ENCODE measurements around the gene KCNQ5.
"Not testable (repeated sequence)": the region's sequence is repeated elsewhere in the genome, so short reads cannot be mapped to it uniquely, and the experiment has no call there.

The KCNQ5 gene

DNA sequence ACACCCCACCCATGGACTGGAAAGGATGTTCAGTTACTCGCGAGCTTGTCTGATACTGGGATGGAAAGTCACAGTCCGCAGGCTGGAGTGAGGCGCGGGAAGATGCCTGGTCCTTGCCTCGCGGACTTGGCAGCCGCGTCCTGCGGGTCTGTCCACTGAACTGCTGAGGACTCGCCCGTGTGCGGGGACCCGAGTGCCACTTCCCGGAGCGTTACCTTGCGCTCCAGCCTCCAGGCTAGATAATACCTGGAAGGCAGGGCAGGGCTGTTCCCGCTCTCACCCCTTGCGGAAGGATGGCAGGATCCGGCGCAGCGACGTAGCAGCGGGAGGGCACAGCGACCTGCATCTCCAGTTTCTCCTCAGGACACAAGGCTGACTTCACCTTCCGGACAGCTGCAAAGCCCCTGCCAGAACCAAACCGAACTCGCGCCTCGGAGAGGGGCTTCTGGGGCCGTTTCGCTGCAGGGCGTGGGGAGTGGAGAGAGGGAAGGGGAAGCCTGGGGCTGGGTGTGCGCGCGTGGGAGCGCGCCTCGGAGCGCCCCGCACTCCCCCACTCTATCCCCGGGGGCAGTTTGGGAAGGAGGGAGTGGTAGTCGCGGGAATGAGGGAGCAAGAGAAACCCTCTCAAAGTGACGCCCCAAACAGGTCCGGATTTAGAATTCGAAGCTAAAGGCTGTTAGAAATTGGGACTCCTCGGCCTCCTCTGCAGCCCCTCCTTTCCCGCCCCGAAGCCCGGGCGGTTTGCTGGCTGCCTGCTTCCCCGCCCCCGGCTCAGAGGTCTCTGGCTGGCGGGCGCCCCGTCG, at the start of gene KCNQ5:
Gene KCNQ5, plus strand, starts transcription at position 774 of the 803 bp plus-strand sequence.
- ATAC-seq (no peak), DNase-seq (peak; percentile 54)

DNA sequence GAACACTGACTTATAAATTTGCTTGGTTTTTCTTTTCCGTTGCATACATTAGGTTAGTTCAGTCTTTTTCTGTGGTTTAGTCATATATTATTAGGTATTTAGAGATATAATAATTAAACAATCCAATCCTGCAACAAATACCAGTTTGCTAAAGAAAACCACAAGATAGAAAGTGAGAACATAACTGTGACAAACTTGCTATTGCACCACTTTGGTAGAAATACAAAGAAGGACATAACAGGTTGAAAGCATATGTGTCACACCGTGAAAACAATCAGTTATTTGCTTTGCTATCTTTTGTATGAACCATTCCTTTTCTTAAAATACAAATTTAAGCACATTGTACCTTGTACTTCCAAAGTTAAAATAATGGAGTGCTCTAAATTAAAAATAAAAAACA, 42.0 kb upstream of the KCNQ5 start:
- ATAC-seq: no peak
- DNase-seq: no peak

DNA sequence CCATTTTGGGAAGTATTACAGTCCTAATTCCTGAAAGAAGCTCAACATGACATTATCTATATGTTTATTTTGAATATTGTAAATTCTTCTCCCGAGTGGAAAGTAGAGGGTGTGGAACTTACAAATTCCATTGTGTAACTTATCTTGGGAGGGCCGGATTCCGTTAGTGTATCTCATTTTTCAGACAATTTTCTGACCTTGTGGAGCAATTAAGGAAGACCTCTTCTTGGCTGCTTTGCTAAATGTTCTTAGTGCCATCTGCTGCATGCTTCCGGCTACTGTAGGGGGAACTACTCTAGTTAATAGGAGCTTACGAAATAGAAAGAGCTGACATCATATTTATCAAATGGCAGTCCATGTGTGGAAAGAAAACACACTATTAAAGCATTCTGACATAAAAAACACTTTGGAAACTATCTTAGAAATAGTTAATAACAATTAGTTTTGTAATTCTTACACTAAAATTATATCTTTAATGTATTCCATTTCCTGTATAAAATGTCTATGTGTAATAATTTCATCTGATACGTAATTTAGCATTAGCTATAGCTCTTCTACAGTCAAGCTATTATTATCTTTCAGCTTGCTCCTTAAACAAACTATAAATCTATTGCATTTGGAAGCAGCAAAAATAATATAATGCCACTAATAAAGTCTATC, 41.5 kb upstream of the KCNQ5 start:
- no peak for DNase-seq
- ATAC-seq: no peak

DNA sequence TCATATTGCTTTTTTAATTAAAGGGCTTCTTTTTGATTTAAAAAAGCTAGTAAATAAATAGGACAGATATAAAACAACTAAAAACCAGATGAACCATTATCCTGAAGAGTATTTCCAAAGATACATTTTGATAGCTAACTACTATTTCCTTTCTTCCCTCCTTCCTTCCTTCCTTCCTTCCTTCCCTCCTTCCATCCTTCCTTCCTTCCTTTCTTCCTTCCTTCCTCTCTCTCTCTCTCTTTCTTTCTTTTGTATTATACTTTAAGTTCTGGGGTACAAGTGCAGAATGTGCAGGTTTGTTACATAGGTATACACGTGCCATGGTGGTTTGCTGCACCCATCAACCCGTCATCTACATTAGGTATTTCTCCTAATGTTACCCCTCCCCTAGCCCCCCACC, 40.9 kb upstream of the KCNQ5 start:
- not testable (repeated sequence) for ATAC-seq, DNase-seq

DNA sequence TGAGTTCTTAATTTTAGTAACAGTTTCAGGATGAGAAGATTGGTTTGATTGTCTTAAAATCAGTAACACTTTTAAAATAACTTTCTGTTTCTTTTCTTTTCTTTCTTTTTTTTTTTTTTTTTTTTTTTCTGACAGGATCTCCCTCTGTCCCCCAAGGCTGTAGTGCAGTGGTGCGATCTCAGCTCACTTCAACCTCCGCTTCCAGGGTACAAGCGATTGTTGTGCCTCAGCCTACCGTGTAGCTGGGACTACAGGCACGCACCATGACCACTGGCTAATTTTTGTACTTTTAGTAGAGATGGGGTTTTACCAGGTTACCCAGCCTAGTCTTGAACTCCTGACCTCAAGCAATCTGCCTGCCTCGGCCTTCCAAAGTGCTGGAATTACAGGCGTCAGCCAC, 33.7 kb upstream of the KCNQ5 start:
- DNase-seq (no peak), ATAC-seq (no peak)

DNA sequence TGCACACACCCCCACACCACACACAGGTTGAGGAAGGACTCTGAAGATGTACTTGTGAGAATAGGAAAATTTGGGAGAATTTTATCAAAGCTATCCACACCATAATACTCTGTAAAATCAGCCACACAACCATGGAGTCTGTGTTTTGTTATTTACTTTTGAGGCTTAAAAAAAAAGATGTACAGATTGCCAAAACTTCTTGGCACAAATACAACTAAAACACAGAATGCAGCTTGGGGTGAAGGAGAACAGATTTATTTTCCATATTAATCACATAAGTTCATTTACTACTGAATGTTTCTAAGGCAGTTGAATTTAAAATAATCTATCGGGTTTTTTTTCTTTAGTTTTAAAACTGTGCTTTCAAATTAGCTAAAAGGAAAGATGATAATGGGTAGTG, 32.8 kb upstream of the KCNQ5 start:
- ATAC-seq (no peak), DNase-seq (no peak)

DNA sequence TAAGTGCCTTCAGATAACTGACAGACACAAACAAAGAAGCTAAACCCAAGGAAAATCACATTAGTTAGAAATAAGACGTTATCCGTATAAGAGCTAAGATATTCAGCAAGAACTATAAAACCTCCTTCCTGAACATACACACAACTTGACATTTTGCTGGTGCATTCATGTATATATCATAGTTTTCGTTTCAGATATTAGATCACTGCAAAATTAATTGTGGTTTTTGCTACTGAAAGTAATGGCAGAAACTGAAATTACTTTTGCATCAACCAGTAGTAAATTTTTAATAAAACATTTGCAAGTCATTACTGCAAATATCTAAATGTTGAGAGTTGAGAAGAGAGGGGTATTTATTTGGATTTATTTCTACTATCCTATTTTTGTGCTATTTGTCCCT, 26.1 kb upstream of the KCNQ5 start:
- DNase-seq (no peak), ATAC-seq (no peak)

DNA sequence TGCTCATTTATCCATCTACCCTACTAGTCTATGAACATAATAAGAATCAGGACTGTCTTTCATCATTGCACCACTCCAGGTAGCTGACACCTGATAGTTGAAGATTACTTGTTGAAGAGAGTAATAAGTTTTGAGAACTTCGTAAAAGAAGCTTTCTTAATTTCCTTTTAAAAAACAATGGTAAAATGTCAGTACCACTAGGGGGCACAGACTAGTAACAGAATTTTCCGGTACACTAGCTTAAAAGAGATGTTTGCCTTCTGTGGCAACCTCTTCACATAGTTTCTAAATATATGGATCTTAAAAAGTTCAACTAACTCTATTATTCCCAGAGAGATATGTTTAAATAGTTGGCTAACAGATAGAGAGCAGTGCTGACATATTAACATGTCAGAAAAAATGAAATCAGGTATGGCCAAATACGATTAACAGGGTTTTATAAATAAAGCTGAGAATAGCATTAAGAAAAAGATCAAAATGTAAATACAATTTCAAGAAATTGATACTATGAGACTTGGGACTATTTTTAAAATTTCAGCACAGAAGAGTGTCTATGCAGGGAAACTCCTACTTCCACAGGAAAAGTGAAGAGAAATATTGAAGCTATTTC, 5.4 kb upstream of the KCNQ5 start:
- DNase-seq (no peak), ATAC-seq (no peak)

DNA sequence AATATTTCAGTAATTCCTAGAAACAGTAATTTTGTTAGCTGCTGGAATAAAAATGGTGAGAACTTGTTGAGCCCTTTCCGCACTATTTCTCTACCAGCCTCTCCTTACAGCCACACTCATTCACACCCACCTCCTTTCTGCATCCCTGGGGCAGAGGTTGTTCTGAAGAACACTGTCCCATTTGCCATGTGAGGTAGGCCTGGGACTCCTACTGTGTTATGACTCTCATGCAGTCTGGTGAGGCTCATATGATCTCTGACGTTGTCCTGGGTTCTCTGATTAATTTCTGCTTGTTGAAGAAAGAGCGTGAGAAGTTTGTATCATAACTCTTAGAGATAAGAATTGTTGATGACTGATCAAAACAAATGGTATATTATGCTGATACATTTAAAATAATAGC, 4.1 kb upstream of the KCNQ5 start:
- DNase-seq (no peak), ATAC-seq (no peak)

DNA sequence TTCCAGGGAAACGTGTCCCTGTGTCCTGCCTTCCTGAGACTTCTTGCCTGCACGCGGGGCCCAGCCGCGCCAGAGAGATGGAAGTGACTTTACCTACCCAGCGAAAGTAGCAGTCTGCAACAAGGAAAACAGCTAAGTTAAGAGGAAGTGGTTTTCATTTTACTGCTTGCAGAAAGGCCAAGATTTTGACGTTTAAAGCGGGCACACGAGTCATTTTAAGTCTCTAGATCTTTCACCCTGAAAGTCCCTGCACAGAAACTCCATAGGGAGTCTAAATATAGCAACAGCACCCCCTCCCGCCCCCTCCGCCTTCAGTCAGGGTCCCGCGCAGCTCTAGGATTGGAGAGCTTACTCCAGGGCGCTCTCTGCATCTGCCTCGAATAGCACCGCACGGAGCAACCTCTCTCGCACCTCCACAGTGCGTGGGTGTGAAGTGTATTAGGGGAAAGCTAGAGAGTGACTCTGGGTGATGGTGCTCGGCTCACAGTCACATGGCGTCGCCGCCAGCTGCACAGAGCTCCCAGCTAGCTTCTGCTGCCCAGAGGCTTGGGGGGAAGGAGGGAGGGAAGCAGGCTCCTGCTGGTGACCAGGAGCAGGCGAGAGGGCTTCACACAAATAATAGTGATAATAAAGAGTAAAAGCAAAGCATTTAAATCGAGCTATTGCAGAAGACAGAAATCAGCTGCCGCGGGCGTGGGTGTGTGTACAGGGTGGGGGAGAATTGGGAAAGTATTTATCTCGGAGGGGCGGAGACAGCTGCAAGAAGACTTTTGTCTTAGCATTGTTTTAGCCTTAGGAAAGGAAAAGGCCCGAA, 1.8 kb upstream of the KCNQ5 start:
- DNase-seq (peak; percentile 86), ATAC-seq (peak; percentile 77)

DNA sequence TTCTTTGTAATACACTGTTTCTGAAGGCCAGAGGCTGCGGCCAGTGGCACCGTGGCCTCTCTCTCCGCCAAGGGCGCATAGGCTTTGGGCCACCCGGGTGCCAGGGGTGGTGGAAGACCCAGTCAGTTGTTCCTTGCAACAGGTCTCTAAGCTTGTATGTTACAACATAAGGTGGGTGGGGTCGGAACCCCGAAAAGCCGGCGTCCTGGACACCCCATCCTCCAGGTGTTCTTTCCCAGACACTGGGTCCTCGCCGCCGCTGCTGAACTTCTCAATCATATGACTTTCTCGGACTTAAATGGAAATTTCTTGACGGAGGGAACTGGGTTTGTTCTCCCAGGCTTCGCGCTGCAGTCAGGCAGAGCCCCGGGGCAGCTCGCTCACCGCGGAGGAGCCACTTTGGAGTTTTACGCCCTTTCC, 983 bp upstream of the KCNQ5 start:
- no peak for ATAC-seq
- DNase-seq: peak; percentile 35

DNA sequence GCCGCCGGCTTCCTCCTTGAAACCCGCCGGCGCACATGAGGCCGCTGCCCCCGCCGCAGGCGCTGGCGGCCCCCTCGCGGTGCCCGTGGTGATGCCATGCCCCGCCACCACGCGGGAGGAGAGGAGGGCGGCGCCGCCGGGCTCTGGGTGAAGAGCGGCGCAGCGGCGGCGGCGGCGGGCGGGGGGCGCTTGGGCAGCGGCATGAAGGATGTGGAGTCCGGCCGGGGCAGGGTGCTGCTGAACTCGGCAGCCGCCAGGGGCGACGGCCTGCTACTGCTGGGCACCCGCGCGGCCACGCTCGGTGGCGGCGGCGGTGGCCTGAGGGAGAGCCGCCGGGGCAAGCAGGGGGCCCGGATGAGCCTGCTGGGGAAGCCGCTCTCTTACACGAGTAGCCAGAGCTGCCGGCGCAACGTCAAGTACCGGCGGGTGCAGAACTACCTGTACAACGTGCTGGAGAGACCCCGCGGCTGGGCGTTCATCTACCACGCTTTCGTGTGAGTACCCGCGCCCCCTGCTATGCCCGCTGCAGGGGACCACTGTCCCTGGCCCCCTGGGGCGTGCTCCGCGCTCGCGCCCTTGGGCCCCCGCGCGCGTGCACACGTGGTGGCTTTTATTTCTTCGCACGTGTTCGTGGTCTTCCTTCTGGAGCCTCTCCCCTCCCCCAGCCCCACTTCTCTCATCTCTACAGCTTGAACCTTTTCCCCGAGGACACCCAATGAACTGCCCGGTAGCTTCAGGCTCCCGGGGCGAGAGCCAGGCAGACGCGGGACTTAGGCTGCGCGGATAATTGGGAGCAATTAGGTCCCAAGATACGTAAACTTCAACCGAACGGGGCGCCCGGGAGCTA, 453 bp downstream of the KCNQ5 start:
- ATAC-seq (peak; percentile 20), DNase-seq (peak; percentile 73)

DNA sequence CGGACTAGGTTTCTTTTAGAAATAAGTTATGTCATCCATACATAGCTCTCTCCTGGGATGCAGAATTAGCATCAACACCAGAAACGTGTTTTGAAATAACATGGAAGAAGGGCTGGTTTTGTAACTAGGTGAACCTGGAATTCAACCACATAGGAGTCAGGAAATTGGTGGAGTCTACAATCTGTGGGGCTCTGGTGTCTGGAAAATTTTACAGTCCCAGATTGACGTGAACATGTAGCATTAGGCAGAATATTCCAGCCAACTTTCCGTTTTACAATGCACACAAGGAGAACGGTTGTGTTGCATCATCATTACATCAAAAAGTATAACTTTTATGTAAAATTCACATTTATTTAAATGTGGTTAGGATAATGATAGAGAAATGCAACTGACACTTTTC, 1.9 kb downstream of the KCNQ5 start:
- DNase-seq (no peak), ATAC-seq (no peak)

DNA sequence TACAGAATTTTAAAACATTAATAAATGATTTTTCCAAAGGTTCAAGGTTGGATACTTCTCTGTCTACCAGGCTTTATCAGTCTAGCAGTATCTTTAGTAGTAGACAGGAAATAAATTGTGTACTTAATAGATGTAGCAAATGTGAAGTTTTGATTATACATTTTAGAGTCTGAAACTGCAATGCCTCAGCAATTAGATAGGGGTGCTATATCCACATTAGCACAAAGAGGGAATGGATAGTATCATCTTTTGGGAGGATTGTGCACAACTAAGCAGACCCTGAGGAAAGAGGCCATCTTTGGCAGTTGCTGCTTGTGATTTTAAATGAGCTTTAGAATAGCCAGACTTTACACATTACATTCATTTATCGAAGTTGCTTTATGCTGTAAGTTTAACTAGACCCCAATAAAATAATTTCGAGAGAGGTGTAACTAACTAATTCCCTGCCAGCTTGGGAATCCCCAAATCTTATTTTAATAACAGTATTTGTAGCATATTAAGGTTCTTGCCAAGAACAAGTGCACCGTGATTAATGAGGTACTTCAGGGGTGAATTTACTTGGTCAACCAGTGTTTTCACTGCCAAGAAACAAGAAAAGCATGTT, 2.8 kb downstream of the KCNQ5 start:
- DNase-seq: no peak
- no peak for ATAC-seq

DNA sequence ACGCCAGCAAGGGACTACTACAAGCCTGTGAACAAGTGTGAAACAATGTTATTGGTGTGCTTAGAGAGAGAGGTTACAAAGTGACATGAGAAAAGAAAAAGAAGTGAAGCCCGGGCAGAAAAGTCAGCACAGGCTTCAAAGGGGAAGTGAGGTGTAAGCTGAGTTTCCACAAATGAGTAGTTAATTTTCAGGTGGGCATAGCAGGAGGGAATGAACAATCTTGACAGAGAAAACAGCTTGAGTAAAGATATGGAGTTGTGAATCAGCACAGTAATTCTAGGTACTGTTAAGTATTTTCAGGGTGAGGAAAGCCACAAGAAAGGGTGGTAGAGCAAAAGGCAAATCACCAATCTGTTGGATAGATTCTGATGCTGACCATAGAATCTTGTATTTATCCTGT, 4.3 kb downstream of the KCNQ5 start:
- ATAC-seq (peak; percentile 38), DNase-seq (peak; percentile 9)

DNA sequence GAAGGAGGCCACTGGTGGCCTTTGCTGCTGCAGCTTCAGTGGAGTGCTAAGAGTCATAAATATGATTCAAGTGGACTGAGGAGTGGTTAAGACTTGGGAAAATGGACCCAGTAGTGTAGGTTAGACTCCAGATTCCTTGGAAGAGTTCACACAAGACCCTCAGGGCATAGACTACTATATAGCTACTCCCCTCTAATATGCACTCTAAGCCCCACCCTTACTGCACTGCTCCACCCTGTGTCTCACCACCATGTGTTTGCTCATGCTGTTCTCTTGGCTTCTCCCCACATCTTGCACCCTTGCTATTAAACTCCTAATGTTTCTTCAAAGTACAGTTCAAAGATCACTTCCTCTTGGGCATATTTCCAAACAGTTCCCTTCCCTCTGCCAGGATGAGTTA, 5.7 kb downstream of the KCNQ5 start:
- ATAC-seq: no peak
- DNase-seq: no peak

DNA sequence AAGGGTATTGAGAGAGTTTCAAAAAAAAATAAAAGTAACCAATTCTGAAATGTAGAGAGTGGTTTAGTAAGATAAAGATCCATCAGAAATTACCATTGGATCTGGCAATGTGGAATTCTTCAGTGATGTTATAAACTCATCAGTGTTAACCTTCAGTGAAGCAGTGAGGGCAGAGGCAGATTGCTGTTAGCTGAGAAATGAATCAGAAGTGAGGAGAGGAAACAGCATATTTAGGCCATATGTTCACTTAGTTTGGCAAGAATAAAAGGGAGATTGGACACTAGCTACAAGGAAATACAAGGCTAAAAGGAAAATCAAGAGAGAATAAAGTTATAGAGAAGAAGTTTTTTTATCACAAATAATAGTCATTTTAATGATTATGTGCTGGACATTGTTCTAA, 9.6 kb downstream of the KCNQ5 start:
- ATAC-seq: no peak
- DNase-seq: no peak

DNA sequence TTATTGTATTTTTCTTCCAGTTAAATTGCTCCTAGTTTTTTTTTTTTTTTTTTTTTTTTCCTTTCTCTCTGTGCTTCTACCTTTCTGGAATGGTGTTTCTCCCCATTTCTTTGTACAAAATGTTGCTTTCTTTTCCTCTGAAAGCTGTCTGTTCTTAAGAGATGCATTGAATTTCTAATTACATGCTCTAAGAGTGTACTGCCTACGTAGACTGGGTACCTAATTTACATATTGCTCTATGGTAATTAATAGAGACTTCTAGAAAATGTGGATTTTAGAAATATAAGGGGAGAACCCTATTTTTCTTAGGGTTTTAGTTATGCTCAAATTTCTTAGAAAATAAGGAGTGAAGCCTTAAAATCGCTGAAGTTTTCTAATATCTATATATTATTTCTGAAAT, 13.8 kb downstream of the KCNQ5 start:
- DNase-seq: no peak
- ATAC-seq: no peak

DNA sequence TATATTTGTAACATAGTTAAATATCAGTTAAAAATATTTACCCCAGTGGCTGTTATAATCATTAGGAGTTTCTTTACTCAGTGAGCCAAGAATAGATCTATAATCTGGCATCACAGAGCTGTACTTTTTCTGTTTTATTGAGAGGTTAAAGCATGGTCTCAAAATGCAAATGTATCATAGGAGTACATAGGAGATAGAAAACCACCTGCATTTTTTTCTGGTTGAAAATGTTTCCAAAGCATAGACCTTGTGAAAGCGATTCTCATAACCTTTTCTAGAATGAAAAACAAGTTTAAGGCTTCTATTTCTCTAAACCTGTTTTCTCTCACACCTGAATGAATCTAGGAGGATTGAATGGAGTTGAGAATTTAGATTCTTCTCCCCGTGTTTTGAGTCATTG, 14.4 kb downstream of the KCNQ5 start:
- DNase-seq (no peak), ATAC-seq (no peak)

DNA sequence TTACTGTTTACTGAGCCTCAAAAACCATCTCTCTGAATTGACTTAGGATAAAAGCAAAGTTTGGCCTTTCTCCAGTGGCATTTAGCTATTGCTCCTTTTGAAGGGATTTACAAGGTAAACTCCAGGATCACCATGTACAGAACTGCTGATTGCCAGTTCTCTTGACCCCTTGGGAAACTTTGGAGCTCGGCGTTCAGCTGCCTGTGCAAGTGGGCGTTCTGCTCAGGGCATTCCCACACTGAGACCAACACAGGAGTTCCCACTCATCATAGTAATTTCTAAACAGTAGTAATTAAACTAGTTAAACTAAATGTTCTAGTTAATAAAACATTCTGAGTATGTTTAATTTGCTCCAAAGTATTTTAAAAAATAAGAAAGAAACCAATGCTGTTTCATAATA, 14.9 kb downstream of the KCNQ5 start:
- no peak for ATAC-seq
- no peak for DNase-seq

DNA sequence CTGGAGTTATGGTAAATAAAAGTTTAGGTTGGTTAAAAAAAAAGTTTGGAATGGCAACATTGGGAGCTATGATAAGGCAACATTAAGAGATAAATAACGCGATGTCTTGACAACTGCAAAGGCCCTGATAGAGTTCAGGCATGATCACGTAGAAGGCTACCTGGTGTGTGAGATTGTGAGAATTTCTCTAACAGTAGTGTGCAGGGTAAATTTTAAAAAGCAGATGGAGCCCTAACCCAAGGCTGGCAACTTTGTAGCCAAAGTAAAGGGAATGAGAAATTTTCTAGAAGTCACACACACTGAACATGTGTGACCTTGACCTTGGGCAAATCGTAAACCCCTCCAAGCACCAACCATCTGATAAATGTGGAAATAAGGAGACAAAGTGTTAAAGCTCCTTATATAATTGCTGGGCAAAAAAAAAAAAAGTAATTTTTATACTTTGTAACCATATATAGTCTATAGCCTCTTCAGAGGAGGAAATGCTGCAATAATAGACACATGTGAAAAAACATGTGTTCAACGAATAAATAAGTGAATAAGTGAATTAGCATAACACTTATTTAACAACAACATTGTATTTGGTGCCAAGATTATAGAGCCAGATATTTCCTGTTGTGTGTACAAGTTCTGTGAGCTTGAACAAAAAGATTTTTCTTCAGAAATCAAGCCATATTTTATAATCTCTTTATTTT, 18.2 kb downstream of the KCNQ5 start:
- no peak for ATAC-seq

More for the DNA sequence above, 18.2 kb downstream of the KCNQ5 start:
- DNase-seq: no peak

All from stimulated activated naive CD8-positive, alpha-beta T cell treated with anti-CD3 and anti-CD28 coated beads, Interleukin-15, Interleukin-2, amounts not matched to agents 100 U/mL and 50 U/mL, for 24 hours (primary cell).